HFF-Myc (cell line): ENCODE results near the gene GPRC5D.

Experiments
- DNase-seq: peaks from one replicate; pipeline ENCODE4 v3.0.0-alpha.2; 2011; ENCODE audit warnings: low read depth; ENCODE audit errors: extremely low read depth
- H3K4me3 ChIP-seq: replicated peaks from 2 replicates; pipeline ENCODE4 v1.5.1; 2011; ENCODE audit warnings: low read depth, mild to moderate bottlenecking, control low read depth, low read length
- CTCF ChIP-seq: IDR thresholded peaks from 2 replicates; pipeline ENCODE4 v1.5.1; 2012; ENCODE audit warnings: mild to moderate bottlenecking, low read depth, low read length, control low read depth; ENCODE audit errors: missing control alignments

The GPRC5D gene

GRCh38 chr12:12899530-12900380 lies 52.2 kb downstream of the GPRC5D start:
- peak; percentile 95 for DNase-seq
- no peak for TF ChIP-seq CTCF
- no peak overlapping the region for H3K4me3 ChIP-seq

- no peak overlapping the region for H3K4me3 ChIP-seq
- no peak for DNase-seq
- no peak for TF ChIP-seq CTCF
Measured at GRCh38 chr12:12898911-12899511, 53.0 kb downstream of the GPRC5D start.

GRCh38 chr12:12898136-12898717 lies 53.7 kb downstream of the GPRC5D start:
- DNase-seq, result no peak
- no peak for TF ChIP-seq CTCF
- no peak overlapping the region for H3K4me3 ChIP-seq

GRCh38 chr12:12897302-12897701 lies 54.7 kb downstream of the GPRC5D start:
- TF ChIP-seq CTCF, result no peak
- DNase-seq, result no peak
- H3K4me3 ChIP-seq, result no peak overlapping the region

GRCh38 chr12:12896260-12896659 lies 55.7 kb downstream of the GPRC5D start:
- DNase-seq, result no peak
- no peak for TF ChIP-seq CTCF
- H3K4me3 ChIP-seq, result no peak overlapping the region

GRCh38 chr12:12893438-12893837 lies 58.5 kb downstream of the GPRC5D start:
- H3K4me3 ChIP-seq, result peak overlapping the region; percentile 51; the same call in 1 of the 2 replicates
- DNase-seq, result no peak
- no peak for TF ChIP-seq CTCF
